Psoas muscle (tissue), 8 donors: ENCODE results near the gene IL24. TPM values are rescaled to one million over a fixed set of nuclear protein-coding genes. Genes with fewer than 3 reads are reported as not detected.

Source experiments
- ATAC-seq, 4 donors: fragments of 200-7000 bp; cut with Tn5 transposase; one replicate each; pipeline ENCODE4 v1.9.1; 2020; ENCODE audit warnings: moderate library complexity in 3 of 4, mild to moderate bottlenecking in 2 of 4
- DNase-seq, 2 donors: peaks; one replicate each; pipeline ENCODE4 v3.0.0-alpha.2; 2020
- H3K27ac ChIP-seq: fragments of 200-600 bp; one replicate; pipeline ENCODE4 v1.8.0; 2022
- H3K27me3 ChIP-seq, 3 donors: fragments of 200-600 bp in 1 of 3; one replicate each; pipeline versions ENCODE4 v1.6.1 to v1.8.0; 2013 to 2022; ENCODE audit warnings: low read length in 2 of 3, mild to moderate bottlenecking in 2 of 3, moderate library complexity in 1 of 3; ENCODE audit not compliant: insufficient read depth in 3 of 3
- H3K36me3 ChIP-seq, 2 donors: fragments of 200-600 bp in 1 of 2; one replicate each; pipeline versions ENCODE4 v1.6.1 to v1.8.0; 2013 to 2022; ENCODE audit warnings: low read depth in 1 of 2, mild to moderate bottlenecking in 1 of 2, moderate library complexity in 1 of 2; ENCODE audit not compliant: insufficient read depth in 1 of 2
- H3K4me1 ChIP-seq: fragments of 200-600 bp; one replicate; pipeline ENCODE4 v1.8.0; 2022
- H3K4me3 ChIP-seq: fragments of 200-600 bp; one replicate; pipeline ENCODE4 v1.8.0; 2022; ENCODE audit warnings: mild to moderate bottlenecking
- H3K9me3 ChIP-seq: fragments of 200-600 bp; one replicate; pipeline ENCODE4 v1.8.0; 2022
- WGBS, 3 donors: extraction: QIAGEN DNeasy Blood & Tissue Kit; methylation state at CpG; one replicate each; pipeline versions ENCODE4 v1.1.6 to v1.1.7; 2013; 5-methylcytosine and 5-hydroxymethylcytosine counted together
- intact Hi-C, 2 donors: fragments of 100-400 bp; cut with DNase I; formaldehyde crosslinking; loops; one replicate each; pipeline versions ENCODE4 v1.11.0 to v1.14.2; 2022
- polyA plus RNA-seq, 3 donors: library from polyadenylated mRNA; stranded (reverse); fragments of 200-250 nt; gene quantifications; one replicate each; pipeline ENCODE4 v1.2.3, GENCODE V29; 2013
- total RNA-seq, 4 donors: library from RNA; stranded (reverse); fragmentation: NEBNext Ultra II Directional in 2 of 4; extraction: Animal tissue kit (Norgen Biotek cat#: 25700) in 2 of 4; gene quantifications; one replicate each; pipeline versions ENCODE4 v1.2.1 to v1.2.4, GENCODE V29; 2021 to 2023
- TF ChIP-seq, protein P1 (sequence below): fragments of 200-600 bp; IDR thresholded peaks from one replicate; pipeline ENCODE4 v1.8.0; 2022; ENCODE audit warnings: antibody characterized with exemption
- donor health status: healthy with polysubstance abuse.
- donor health status: DM: no; HTN: no; CAD: no; lungs with moderate emphysema.
- donor health status: Bipolar disorder and iron deficiency.
- donor health status: healthy.
- donor health status: DM: yes; HTN: yes; CAD: no.
- donor health status: DM: no; HTN: no; CAD: no.
- donor health status: DM: no; HTN: no; CAD: no.
- donor health status: DM: yes; HTN: yes; CAD: no.

The IL24 gene
- total and polyA plus RNA-seq, 7 donors, result 0.05 to 20.3 (median 0.23) TPM; not detected in 2

DNA sequence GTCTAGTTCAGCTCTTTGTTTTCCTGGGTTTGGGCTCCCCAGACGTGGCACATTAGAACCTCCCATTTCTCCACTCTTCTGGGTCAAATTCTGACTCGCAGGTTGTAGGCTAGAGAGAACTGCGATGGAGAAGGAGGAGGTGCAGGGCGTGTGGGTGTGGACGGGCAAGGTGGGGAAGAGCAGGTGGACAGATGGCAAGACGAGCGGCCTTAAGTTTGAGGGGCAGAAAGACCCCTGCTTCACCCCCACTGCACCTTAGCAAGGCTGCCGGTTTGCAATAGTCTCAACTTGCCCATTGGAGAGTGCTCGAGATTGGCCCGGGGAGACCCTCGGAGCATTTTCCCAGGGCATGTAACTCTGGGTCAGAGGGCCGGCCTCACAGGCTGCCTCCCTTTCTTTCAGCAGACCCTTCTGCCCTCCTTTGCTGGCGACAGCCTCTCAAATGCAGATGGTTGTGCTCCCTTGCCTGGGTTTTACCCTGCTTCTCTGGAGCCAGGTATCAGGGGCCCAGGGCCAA is 1.7 kb downstream of the IL24 start:
- ATAC-seq (no peak), DNase-seq (no peak)
- intact Hi-C loops, result no loop called here
- no peaks in the 10 kb centered on the region for H3K9me3 ChIP-seq
- 80 to 88% (median 83%) methylated on average over 13 of the region's 13 CpGs for WGBS, 3 donors
- TF ChIP-seq, protein P1, sequence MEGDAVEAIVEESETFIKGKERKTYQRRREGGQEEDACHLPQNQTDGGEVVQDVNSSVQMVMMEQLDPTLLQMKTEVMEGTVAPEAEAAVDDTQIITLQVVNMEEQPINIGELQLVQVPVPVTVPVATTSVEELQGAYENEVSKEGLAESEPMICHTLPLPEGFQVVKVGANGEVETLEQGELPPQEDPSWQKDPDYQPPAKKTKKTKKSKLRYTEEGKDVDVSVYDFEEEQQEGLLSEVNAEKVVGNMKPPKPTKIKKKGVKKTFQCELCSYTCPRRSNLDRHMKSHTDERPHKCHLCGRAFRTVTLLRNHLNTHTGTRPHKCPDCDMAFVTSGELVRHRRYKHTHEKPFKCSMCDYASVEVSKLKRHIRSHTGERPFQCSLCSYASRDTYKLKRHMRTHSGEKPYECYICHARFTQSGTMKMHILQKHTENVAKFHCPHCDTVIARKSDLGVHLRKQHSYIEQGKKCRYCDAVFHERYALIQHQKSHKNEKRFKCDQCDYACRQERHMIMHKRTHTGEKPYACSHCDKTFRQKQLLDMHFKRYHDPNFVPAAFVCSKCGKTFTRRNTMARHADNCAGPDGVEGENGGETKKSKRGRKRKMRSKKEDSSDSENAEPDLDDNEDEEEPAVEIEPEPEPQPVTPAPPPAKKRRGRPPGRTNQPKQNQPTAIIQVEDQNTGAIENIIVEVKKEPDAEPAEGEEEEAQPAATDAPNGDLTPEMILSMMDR, result no peak
- H3K27ac ChIP-seq, result no peak overlapping the region
- H3K36me3 ChIP-seq, result no peaks in the 10 kb centered on the region
- H3K27me3 ChIP-seq, result peaks cover 0 to 4% (median 0%) of the 10 kb centered on the region in 3 donors
- H3K4me3 ChIP-seq, result no peak overlapping the region
- H3K4me1 ChIP-seq, result no peaks in the 10 kb centered on the region

DNA sequence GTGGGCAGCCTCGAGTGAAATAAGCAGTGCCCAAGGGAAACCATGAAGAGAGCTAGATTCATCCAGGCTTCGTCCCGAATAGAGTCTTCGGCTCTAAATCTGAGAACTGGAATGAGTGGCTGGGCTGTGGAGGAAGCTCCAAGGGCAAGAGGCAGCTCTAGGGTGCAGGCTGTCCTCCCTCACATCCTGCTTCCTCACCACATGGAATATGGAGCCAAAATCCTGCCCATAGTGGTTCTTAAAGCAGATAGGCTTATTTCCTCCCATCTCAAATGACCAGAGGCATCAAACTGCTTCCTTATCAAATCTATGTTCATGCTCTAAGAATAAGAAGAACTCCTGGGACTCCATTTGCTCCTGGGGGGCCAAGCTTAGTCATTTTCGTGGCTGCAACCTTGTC is 2.5 kb downstream of the IL24 start:
- TF ChIP-seq, protein P1, result no peak
- DNase-seq, result no peak
- no peak for ATAC-seq
- H3K4me3 ChIP-seq, result no peak overlapping the region
- H3K4me1 ChIP-seq, result no peaks in the 10 kb centered on the region
- H3K27ac ChIP-seq, result no peak overlapping the region
- H3K27me3 ChIP-seq, result peaks cover 0 to 4% (median 0%) of the 10 kb centered on the region in 3 donors
- intact Hi-C loops, result no loop called here
- H3K9me3 ChIP-seq, result no peaks in the 10 kb centered on the region
- 67 to 79% (median 68%) methylated on average over 5 of the region's 5 CpGs for WGBS, 3 donors
- no peaks in the 10 kb centered on the region for H3K36me3 ChIP-seq

DNA sequence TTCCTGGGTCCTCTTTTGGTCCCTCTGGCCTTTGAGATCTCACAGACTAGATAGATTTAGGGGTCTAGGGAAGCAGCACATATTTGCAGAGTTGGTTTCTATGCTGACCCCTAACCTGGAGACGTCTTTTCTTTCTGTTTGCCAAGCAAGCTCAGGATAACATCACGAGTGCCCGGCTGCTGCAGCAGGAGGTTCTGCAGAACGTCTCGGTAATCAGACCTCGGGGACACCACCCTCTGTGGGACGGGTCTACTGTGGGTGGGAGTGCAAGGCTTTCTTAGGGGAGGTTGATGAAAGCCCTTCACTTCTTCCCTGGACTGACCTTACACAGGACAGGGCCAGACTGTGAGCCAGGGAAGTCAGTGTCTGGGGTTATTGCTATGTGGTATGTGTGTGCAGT is 2.9 kb downstream of the IL24 start:
- DNase-seq (no peak), ATAC-seq (no peak)
- WGBS, 3 donors, result 78 to 85% (median 83%) methylated on average over 7 of the region's 7 CpGs
- H3K9me3 ChIP-seq, result no peaks in the 10 kb centered on the region
- H3K27me3 ChIP-seq, result peaks cover 0 to 4% (median 0%) of the 10 kb centered on the region in 3 donors
- intact Hi-C loops, result no loop called here
- no peak overlapping the region for H3K4me3 ChIP-seq
- TF ChIP-seq, protein P1, result no peak
- H3K27ac ChIP-seq, result no peak overlapping the region
- no peaks in the 10 kb centered on the region for H3K4me1 ChIP-seq
- no peaks in the 10 kb centered on the region for H3K36me3 ChIP-seq

DNA sequence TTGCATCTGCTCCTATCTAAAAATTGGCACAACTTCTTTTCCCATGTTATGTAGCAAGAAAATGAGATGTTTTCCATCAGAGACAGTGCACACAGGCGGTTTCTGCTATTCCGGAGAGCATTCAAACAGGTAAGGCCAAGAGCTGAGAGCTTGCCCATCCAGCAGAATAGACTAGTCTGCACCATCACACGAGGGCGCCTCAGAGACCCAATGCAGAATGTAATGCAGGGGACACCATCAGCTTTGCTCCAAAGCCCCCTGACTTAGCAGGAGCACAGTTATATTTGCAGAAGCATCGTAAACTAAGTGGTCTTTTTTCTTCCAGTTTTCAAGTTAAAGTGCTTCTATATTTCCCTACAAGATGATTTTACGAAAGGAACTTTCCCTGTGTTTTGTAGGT is 4.7 kb downstream of the IL24 start:
- H3K36me3 ChIP-seq, result no peaks in the 10 kb centered on the region
- ATAC-seq (no peak), DNase-seq (no peak)
- H3K4me1 ChIP-seq, result no peaks in the 10 kb centered on the region
- H3K9me3 ChIP-seq, result no peaks in the 10 kb centered on the region
- WGBS, 3 donors, result 84 to 88% (median 87%) methylated on average over 6 of the region's 6 CpGs
- intact Hi-C loops, result no loop called here
- H3K27me3 ChIP-seq, result peaks cover 0 to 4% (median 0%) of the 10 kb centered on the region in 3 donors
- H3K27ac ChIP-seq, result no peak overlapping the region
- TF ChIP-seq, protein P1, result no peak
- H3K4me3 ChIP-seq, result no peak overlapping the region

DNA sequence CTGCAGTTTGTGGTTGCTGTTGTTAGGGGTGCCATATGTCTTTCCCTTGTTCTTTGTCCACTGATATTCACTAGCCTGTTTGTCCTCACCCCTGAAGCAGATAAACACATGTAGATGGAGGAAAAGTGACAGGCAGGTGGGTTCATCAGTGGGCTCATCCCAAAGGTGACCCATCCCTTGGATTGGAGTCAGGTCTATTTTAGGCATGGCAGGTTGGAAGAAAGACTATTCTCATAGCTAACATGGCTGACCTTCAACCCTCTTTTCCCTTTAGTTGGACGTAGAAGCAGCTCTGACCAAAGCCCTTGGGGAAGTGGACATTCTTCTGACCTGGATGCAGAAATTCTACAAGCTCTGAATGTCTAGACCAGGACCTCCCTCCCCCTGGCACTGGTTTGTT is 5.5 kb downstream of the IL24 start:
- no peak overlapping the region for H3K27ac ChIP-seq
- TF ChIP-seq, protein P1, result no peak
- 25 to 71% (median 64%) methylated on average over 1 of the region's 1 CpG for WGBS, 3 donors
- no peak overlapping the region for H3K4me3 ChIP-seq
- H3K9me3 ChIP-seq, result no peaks in the 10 kb centered on the region
- no peaks in the 10 kb centered on the region for H3K36me3 ChIP-seq
- no peaks in the 10 kb centered on the region for H3K4me1 ChIP-seq
- ATAC-seq, result no peak
- intact Hi-C loops, result no loop called here
- no peak for DNase-seq
- H3K27me3 ChIP-seq, result no peaks in the 10 kb centered on the region
